Measurements from ENCODE around the gene ME3. TPM values are rescaled to one million over a fixed set of nuclear protein-coding genes. Genes with fewer than 3 reads are reported as not detected.

Gene ME3
- polyA plus RNA-seq, 3 donors = 23.8 to 36.2 (median 26.8) TPM

- DNase-seq (ENCODE audit: extremely low read depth in 1 of 11, low read depth in 9 of 11, low spot score in 4 of 11) = no peak
Measured at GRCh38 chr11:86513138-86513537, 159.3 kb downstream of the ME3 start.

- no peak for DNase-seq (ENCODE audit: extremely low read depth in 1 of 11, low read depth in 9 of 11, low spot score in 4 of 11)
Measured at GRCh38 chr11:86511086-86511551, 161.3 kb downstream of the ME3 start.

GRCh38 chr11:86510674-86511073 lies 161.7 kb downstream of the ME3 start:
- DNase-seq (ENCODE audit: extremely low read depth in 1 of 11, low read depth in 9 of 11, low spot score in 4 of 11) = no peak

GRCh38 chr11:86510097-86510496 lies 162.3 kb downstream of the ME3 start:
- DNase-seq (ENCODE audit: extremely low read depth in 1 of 11, low read depth in 9 of 11, low spot score in 4 of 11) = no peak

GRCh38 chr11:86509588-86509974 lies 162.8 kb downstream of the ME3 start:
- DNase-seq (ENCODE audit: extremely low read depth in 1 of 11, low read depth in 9 of 11, low spot score in 4 of 11) = no peak

- no peak for DNase-seq (ENCODE audit: extremely low read depth in 1 of 11, low read depth in 9 of 11, low spot score in 4 of 11)
Measured at GRCh38 chr11:86508604-86509587, 163.5 kb downstream of the ME3 start.

GRCh38 chr11:86507249-86507845 lies 165.1 kb downstream of the ME3 start:
- no peak for DNase-seq (ENCODE audit: extremely low read depth in 1 of 11, low read depth in 9 of 11, low spot score in 4 of 11)

- DNase-seq (ENCODE audit: extremely low read depth in 1 of 11, low read depth in 9 of 11, low spot score in 4 of 11) = no peak
Measured at GRCh38 chr11:86506235-86506634, 166.2 kb downstream of the ME3 start.

- no peak for DNase-seq (ENCODE audit: extremely low read depth in 1 of 11, low read depth in 9 of 11, low spot score in 4 of 11)
Measured at GRCh38 chr11:86503131-86503530, 169.3 kb downstream of the ME3 start.

GRCh38 chr11:86502137-86502642 lies 170.2 kb downstream of the ME3 start:
- no peak for DNase-seq (ENCODE audit: extremely low read depth in 1 of 11, low read depth in 9 of 11, low spot score in 4 of 11)

- no peak for DNase-seq (ENCODE audit: extremely low read depth in 1 of 11, low read depth in 9 of 11, low spot score in 4 of 11)
Measured at GRCh38 chr11:86500500-86501140, 171.8 kb downstream of the ME3 start.

GRCh38 chr11:86499723-86500129 lies 172.7 kb downstream of the ME3 start:
- no peak for DNase-seq (ENCODE audit: extremely low read depth in 1 of 11, low read depth in 9 of 11, low spot score in 4 of 11)

- DNase-seq (ENCODE audit: extremely low read depth in 1 of 11, low read depth in 9 of 11, low spot score in 4 of 11) = no peak
Measured at GRCh38 chr11:86497836-86498235, 174.6 kb downstream of the ME3 start.

GRCh38 chr11:86497310-86497709 lies 175.1 kb downstream of the ME3 start:
- no peak for DNase-seq (ENCODE audit: extremely low read depth in 1 of 11, low read depth in 9 of 11, low spot score in 4 of 11)

- DNase-seq (ENCODE audit: extremely low read depth in 1 of 11, low read depth in 9 of 11, low spot score in 4 of 11) = no peak
Measured at GRCh38 chr11:86495351-86495750, 177.1 kb downstream of the ME3 start.

GRCh38 chr11:86492370-86493010 lies 179.9 kb downstream of the ME3 start:
- DNase-seq (ENCODE audit: extremely low read depth in 1 of 11, low read depth in 9 of 11, low spot score in 4 of 11) = no peak

- no peak for DNase-seq (ENCODE audit: extremely low read depth in 1 of 11, low read depth in 9 of 11, low spot score in 4 of 11)
Measured at GRCh38 chr11:86491027-86491426, 181.4 kb downstream of the ME3 start.

- DNase-seq (ENCODE audit: extremely low read depth in 1 of 11, low read depth in 9 of 11, low spot score in 4 of 11) = no peak
Measured at GRCh38 chr11:86490582-86490981, 181.8 kb downstream of the ME3 start.

- DNase-seq (ENCODE audit: extremely low read depth in 1 of 11, low read depth in 9 of 11, low spot score in 4 of 11) = no peak
Measured at GRCh38 chr11:86489442-86489841, 183.0 kb downstream of the ME3 start.

Measured in renal cortex interstitium (tissue), 11 donors.